ENCODE results near the gene PPARA. TPM values are rescaled to one million over a fixed set of nuclear protein-coding genes. Genes with fewer than 3 reads are reported as not detected.

Gene PPARA
- polyA plus RNA-seq, 1 donor from 2014 or later, result 0.43 TPM

DNA sequence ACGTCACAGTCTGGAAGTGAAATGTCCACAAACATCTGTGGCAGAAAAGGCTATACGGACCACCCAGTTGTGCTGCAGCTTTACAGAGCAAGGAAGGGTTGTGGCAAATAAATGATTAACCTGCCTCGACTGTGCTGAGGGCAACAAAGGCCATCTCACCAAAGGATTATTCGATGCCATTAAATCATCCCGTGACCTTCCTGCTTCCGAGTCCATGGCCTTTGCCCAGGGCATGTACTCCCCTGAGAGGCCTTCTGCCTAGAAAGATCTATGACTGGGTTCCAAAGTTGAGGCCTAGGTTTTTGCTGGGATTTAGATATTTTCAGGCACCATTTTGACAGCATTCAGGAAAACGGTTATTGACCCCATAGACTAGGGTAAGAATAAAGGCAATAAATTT lies 90.6 kb downstream of the PPARA start:
- Histone ChIP-seq H3K4me3 (ENCODE audit: low read length) (no peak overlapping the region), H3K36me3 (ENCODE audit: insufficient read depth, low read length) (no peaks in the 10 kb centered on the region), H3K27ac (ENCODE audit: low read length) (no peak overlapping the region), H3K79me2 (replicated peaks; ENCODE audit: insufficient read depth, low read length) (no peaks in the 10 kb centered on the region), H3K9me2 (ENCODE audit: insufficient read depth, low read length) (no peaks in the 10 kb centered on the region), H3F3A (ENCODE audit: insufficient read depth, low read length, poor library complexity, severe bottlenecking) (no peaks in the 10 kb centered on the region), H2AFZ (ENCODE audit: low read depth, low read length) (no peak overlapping the region), H3K27me3 (ENCODE audit: insufficient read depth, low read depth, low read length) (no peaks in the 10 kb centered on the region), H3K9ac (ENCODE audit: low read length) (no peak overlapping the region), H3K4me2 (ENCODE audit: low read length) (no peak overlapping the region), H4K20me1 (ENCODE audit: insufficient read depth) (no peaks in the 10 kb centered on the region), H3K9me3 (ENCODE audit: low read length) (no peaks in the 10 kb centered on the region)
- TF ChIP-seq MXI1 (conservative IDR thresholded peaks at IDR 0.05; ENCODE audit: poor library complexity, severe bottlenecking), result no peak
- no peak for TF ChIP-seq TAF1 (IDR thresholded peaks at IDR 0.05; ENCODE audit: low read depth)
- TF ChIP-seq EP300 (conservative IDR thresholded peaks at IDR 0.05; ENCODE audit: poor library complexity, severe bottlenecking), result no peak
- TF ChIP-seq RAD21 (conservative IDR thresholded peaks at IDR 0.05), result no peak
- no peak for TF ChIP-seq EZH2 (IDR thresholded peaks at IDR 0.05; ENCODE audit: borderline replicate concordance, insufficient read depth, low read length, poor library complexity, severe bottlenecking)
- TF ChIP-seq, protein P1, sequence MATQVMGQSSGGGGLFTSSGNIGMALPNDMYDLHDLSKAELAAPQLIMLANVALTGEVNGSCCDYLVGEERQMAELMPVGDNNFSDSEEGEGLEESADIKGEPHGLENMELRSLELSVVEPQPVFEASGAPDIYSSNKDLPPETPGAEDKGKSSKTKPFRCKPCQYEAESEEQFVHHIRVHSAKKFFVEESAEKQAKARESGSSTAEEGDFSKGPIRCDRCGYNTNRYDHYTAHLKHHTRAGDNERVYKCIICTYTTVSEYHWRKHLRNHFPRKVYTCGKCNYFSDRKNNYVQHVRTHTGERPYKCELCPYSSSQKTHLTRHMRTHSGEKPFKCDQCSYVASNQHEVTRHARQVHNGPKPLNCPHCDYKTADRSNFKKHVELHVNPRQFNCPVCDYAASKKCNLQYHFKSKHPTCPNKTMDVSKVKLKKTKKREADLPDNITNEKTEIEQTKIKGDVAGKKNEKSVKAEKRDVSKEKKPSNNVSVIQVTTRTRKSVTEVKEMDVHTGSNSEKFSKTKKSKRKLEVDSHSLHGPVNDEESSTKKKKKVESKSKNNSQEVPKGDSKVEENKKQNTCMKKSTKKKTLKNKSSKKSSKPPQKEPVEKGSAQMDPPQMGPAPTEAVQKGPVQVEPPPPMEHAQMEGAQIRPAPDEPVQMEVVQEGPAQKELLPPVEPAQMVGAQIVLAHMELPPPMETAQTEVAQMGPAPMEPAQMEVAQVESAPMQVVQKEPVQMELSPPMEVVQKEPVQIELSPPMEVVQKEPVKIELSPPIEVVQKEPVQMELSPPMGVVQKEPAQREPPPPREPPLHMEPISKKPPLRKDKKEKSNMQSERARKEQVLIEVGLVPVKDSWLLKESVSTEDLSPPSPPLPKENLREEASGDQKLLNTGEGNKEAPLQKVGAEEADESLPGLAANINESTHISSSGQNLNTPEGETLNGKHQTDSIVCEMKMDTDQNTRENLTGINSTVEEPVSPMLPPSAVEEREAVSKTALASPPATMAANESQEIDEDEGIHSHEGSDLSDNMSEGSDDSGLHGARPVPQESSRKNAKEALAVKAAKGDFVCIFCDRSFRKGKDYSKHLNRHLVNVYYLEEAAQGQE (IDR thresholded peaks at IDR 0.05; ENCODE audit: borderline replicate concordance), result no peak
- TF ChIP-seq, protein P2, sequence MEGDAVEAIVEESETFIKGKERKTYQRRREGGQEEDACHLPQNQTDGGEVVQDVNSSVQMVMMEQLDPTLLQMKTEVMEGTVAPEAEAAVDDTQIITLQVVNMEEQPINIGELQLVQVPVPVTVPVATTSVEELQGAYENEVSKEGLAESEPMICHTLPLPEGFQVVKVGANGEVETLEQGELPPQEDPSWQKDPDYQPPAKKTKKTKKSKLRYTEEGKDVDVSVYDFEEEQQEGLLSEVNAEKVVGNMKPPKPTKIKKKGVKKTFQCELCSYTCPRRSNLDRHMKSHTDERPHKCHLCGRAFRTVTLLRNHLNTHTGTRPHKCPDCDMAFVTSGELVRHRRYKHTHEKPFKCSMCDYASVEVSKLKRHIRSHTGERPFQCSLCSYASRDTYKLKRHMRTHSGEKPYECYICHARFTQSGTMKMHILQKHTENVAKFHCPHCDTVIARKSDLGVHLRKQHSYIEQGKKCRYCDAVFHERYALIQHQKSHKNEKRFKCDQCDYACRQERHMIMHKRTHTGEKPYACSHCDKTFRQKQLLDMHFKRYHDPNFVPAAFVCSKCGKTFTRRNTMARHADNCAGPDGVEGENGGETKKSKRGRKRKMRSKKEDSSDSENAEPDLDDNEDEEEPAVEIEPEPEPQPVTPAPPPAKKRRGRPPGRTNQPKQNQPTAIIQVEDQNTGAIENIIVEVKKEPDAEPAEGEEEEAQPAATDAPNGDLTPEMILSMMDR (IDR thresholded peaks at IDR 0.05; ENCODE audit: poor library complexity, severe bottlenecking), result no peak
- TF ChIP-seq POLR2AphosphoS5 (IDR thresholded peaks at IDR 0.05), result no peak
- TF ChIP-seq SMC3 (conservative IDR thresholded peaks at IDR 0.05; ENCODE audit: poor library complexity), result no peak

DNA sequence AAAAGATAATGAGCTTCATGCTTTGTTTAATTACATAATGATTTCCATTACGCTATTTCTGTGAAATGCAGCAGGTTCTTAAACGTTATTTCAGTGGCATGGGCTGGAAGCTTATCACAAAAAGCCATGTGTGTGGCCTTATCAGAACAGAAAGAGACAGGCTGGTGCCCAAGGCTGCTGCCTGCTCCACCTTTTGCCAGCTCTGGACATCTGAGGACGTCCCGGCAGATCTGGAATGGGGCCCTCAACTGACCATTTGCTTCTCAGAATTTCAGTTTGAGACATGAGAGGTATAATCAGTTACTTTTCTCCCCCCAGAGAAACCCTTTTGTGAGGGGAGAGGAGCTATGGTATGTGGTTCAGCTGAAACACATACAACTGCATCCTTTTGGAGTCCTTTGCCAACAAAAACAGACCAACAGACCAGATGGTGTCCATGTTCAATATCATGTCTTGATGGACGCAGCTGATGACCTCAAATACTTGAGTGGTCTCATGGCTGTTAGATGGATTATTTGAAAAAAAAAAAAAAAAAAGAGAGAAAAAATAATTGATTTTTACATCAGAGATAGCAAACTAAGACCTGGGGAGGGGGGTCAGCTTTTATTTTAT lies 91.2 kb downstream of the PPARA start:
- Histone ChIP-seq H3K27me3 (ENCODE audit: insufficient read depth, low read depth, low read length) (no peaks in the 10 kb centered on the region), H3K4me2 (ENCODE audit: low read length) (no peak overlapping the region), H3F3A (ENCODE audit: insufficient read depth, low read length, poor library complexity, severe bottlenecking) (no peaks in the 10 kb centered on the region), H3K9ac (ENCODE audit: low read length) (no peak overlapping the region), H3K9me3 (ENCODE audit: low read length) (no peaks in the 10 kb centered on the region), H3K36me3 (ENCODE audit: insufficient read depth, low read length) (no peaks in the 10 kb centered on the region), H3K9me2 (ENCODE audit: insufficient read depth, low read length) (no peaks in the 10 kb centered on the region), H2AFZ (ENCODE audit: low read depth, low read length) (no peak overlapping the region), H4K20me1 (ENCODE audit: insufficient read depth) (no peaks in the 10 kb centered on the region), H3K79me2 (replicated peaks; ENCODE audit: insufficient read depth, low read length) (no peaks in the 10 kb centered on the region), H3K27ac (ENCODE audit: low read length) (no peak overlapping the region), H3K4me3 (ENCODE audit: low read length) (no peak overlapping the region)
- TF ChIP-seq MXI1 (conservative IDR thresholded peaks at IDR 0.05; ENCODE audit: poor library complexity, severe bottlenecking) (no peak), EZH2 (IDR thresholded peaks at IDR 0.05; ENCODE audit: borderline replicate concordance, insufficient read depth, low read length, poor library complexity, severe bottlenecking) (no peak), TAF1 (IDR thresholded peaks at IDR 0.05; ENCODE audit: low read depth) (no peak), POLR2AphosphoS5 (IDR thresholded peaks at IDR 0.05) (no peak), EP300 (conservative IDR thresholded peaks at IDR 0.05; ENCODE audit: poor library complexity, severe bottlenecking) (no peak), SMC3 (conservative IDR thresholded peaks at IDR 0.05; ENCODE audit: poor library complexity) (no peak), RAD21 (conservative IDR thresholded peaks at IDR 0.05) (no peak)
- TF ChIP-seq, protein P1 (IDR thresholded peaks at IDR 0.05; ENCODE audit: borderline replicate concordance), result no peak
- TF ChIP-seq, protein P2 (IDR thresholded peaks at IDR 0.05; ENCODE audit: poor library complexity, severe bottlenecking), result no peak
